ENCODE data around the gene CRELD2. TPM values are rescaled to one million over a fixed set of nuclear protein-coding genes. Genes with fewer than 3 reads are reported as not detected.

The CRELD2 gene
- total and polyA plus RNA-seq, 2 of the 13 experiments (the other 11 are each of a cell fraction or from before 2014, with no cell fraction given), result 17.2 to 44.7 TPM

DNA sequence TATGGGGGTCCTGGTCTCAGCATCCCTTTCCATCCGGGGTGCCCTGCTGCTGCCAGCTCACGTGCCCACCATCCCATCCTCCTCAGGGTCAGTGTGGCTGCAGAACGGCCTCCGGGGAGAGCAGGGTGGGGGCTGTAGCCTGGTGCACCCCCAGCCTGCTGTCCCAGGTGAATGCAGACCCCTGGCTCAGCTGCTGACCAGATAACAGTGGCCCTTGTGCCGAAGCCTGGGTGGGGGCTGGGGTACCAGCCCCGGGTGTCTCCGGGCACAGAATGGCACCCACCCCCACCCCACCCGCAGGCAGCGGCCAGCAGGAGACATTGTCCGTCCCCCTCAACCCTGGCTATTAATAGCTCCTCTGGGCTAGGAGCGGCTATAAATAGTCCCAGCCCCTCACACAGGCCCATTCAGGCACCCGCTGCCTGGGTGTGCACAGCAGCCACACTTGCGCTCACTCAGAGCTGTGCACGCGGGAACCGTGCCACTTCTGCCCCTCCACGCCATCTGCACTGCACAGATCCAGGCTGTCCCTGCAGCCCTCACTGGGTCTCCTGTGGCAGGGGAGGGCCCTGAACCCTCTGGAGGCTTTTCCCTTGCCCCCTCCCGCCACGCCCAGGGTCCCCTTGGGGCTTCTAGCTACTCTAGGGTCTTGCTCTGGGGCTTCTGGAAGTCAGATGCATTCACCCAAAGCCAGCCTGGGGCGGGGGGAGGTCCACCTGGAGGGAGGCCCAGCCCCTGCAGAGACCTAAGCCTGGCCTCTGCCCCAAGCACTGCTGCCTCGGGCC, 18.7 kb downstream of the CRELD2 start (continued):
- TF ChIP-seq, protein P1, sequence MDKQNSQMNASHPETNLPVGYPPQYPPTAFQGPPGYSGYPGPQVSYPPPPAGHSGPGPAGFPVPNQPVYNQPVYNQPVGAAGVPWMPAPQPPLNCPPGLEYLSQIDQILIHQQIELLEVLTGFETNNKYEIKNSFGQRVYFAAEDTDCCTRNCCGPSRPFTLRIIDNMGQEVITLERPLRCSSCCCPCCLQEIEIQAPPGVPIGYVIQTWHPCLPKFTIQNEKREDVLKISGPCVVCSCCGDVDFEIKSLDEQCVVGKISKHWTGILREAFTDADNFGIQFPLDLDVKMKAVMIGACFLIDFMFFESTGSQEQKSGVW (CRISPR knock-in tag; IDR thresholded peaks at IDR 0.05; ENCODE audit: borderline replicate concordance), result no peak
- no peak for TF ChIP-seq CBFB (CRISPR knock-in tag; IDR thresholded peaks at IDR 0.05)
- TF ChIP-seq, protein P2, sequence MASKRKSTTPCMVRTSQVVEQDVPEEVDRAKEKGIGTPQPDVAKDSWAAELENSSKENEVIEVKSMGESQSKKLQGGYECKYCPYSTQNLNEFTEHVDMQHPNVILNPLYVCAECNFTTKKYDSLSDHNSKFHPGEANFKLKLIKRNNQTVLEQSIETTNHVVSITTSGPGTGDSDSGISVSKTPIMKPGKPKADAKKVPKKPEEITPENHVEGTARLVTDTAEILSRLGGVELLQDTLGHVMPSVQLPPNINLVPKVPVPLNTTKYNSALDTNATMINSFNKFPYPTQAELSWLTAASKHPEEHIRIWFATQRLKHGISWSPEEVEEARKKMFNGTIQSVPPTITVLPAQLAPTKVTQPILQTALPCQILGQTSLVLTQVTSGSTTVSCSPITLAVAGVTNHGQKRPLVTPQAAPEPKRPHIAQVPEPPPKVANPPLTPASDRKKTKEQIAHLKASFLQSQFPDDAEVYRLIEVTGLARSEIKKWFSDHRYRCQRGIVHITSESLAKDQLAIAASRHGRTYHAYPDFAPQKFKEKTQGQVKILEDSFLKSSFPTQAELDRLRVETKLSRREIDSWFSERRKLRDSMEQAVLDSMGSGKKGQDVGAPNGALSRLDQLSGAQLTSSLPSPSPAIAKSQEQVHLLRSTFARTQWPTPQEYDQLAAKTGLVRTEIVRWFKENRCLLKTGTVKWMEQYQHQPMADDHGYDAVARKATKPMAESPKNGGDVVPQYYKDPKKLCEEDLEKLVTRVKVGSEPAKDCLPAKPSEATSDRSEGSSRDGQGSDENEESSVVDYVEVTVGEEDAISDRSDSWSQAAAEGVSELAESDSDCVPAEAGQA (IDR thresholded peaks at IDR 0.05; ENCODE audit: low read depth), result no peak
- TF ChIP-seq, protein P2 (CRISPR knock-in tag; IDR thresholded peaks at IDR 0.05; ENCODE audit: borderline replicate concordance), result no peak
- TF ChIP-seq POLR2A (IDR thresholded peaks at IDR 0.05; ENCODE audit: insufficient read depth in 1 of 2, low read depth in 2 of 2, low read length in 2 of 2), result 0 out of 4 replicates have a peak, but pooled peaks of 1 of the 2 experiments have one; percentile 31
- TF ChIP-seq, protein P3, sequence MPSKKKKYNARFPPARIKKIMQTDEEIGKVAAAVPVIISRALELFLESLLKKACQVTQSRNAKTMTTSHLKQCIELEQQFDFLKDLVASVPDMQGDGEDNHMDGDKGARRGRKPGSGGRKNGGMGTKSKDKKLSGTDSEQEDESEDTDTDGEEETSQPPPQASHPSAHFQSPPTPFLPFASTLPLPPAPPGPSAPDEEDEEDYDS (CRISPR knock-in tag; IDR thresholded peaks at IDR 0.05), result peak; percentile 37; the same call in 1 of the 2 replicates
- TF ChIP-seq REXO4 (CRISPR knock-in tag; IDR thresholded peaks at IDR 0.05; ENCODE audit: borderline replicate concordance), result no peak
- TF ChIP-seq TCF7 (IDR thresholded peaks at IDR 0.05; ENCODE audit: low read depth), result no peak
- TF ChIP-seq MEIS1 (CRISPR knock-in tag; IDR thresholded peaks at IDR 0.05; ENCODE audit: borderline replicate concordance), result no peak
- no peak for TF ChIP-seq ZNF549 (CRISPR knock-in tag; IDR thresholded peaks at IDR 0.05)
- 0 out of 2 replicates have a peak, but pooled peaks have one; percentile 3 for TF ChIP-seq NFKBIZ (CRISPR knock-in tag; IDR thresholded peaks at IDR 0.05)
- no peak for TF ChIP-seq ZSCAN30 (CRISPR knock-in tag; IDR thresholded peaks at IDR 0.05)
- no peak for TF ChIP-seq ZNF614 (CRISPR knock-in tag; IDR thresholded peaks at IDR 0.05; ENCODE audit: borderline replicate concordance)
- TF ChIP-seq, protein P4, sequence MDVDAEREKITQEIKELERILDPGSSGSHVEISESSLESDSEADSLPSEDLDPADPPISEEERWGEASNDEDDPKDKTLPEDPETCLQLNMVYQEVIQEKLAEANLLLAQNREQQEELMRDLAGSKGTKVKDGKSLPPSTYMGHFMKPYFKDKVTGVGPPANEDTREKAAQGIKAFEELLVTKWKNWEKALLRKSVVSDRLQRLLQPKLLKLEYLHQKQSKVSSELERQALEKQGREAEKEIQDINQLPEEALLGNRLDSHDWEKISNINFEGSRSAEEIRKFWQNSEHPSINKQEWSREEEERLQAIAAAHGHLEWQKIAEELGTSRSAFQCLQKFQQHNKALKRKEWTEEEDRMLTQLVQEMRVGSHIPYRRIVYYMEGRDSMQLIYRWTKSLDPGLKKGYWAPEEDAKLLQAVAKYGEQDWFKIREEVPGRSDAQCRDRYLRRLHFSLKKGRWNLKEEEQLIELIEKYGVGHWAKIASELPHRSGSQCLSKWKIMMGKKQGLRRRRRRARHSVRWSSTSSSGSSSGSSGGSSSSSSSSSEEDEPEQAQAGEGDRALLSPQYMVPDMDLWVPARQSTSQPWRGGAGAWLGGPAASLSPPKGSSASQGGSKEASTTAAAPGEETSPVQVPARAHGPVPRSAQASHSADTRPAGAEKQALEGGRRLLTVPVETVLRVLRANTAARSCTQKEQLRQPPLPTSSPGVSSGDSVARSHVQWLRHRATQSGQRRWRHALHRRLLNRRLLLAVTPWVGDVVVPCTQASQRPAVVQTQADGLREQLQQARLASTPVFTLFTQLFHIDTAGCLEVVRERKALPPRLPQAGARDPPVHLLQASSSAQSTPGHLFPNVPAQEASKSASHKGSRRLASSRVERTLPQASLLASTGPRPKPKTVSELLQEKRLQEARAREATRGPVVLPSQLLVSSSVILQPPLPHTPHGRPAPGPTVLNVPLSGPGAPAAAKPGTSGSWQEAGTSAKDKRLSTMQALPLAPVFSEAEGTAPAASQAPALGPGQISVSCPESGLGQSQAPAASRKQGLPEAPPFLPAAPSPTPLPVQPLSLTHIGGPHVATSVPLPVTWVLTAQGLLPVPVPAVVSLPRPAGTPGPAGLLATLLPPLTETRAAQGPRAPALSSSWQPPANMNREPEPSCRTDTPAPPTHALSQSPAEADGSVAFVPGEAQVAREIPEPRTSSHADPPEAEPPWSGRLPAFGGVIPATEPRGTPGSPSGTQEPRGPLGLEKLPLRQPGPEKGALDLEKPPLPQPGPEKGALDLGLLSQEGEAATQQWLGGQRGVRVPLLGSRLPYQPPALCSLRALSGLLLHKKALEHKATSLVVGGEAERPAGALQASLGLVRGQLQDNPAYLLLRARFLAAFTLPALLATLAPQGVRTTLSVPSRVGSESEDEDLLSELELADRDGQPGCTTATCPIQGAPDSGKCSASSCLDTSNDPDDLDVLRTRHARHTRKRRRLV (CRISPR knock-in tag; IDR thresholded peaks at IDR 0.05), result no peak

Measured in HepG2 (cell line).